Prostate gland (tissue), 2 donors: ENCODE data around the gene TRPC4.

ENCODE experiments used
- CTCF ChIP-seq, 4 experiments: fragments of 200-600 bp in 2 of 4; fragments of 450-650 bp in 2 of 4; sonication (generic) in 2 of 4; IDR thresholded peaks; 1 replicate in 3 of 4; 2 replicates in 1 of 4; pipeline ENCODE4 v1.5.1; 2016 to 2019; ENCODE audit warnings: antibody characterized with exemption in 4 of 4, mild to moderate bottlenecking in 2 of 4, moderate library complexity in 2 of 4
- POLR2A ChIP-seq: fragments of 450-650 bp; IDR thresholded peaks from one replicate; pipeline ENCODE4 v1.6.1; 2016; ENCODE audit warnings: antibody characterized with exemption, mild to moderate bottlenecking
- POLR2AphosphoS5 ChIP-seq: sonication (generic); formaldehyde crosslinking; IDR thresholded peaks from one replicate; pipeline ENCODE4 v1.6.1; 2017; ENCODE audit warnings: antibody characterized with exemption

- TF ChIP-seq POLR2A (no peak), CTCF (IDR thresholded peaks at IDR 0.05) (no peak), POLR2AphosphoS5 (no peak)
Measured at GRCh38 chr13:37701972-37702371, 167.6 kb downstream of the TRPC4 start.
